ENCODE data around the gene RBM46. TPM values are rescaled to one million over a fixed set of nuclear protein-coding genes. Genes with fewer than 3 reads are reported as not detected.

Gene RBM46
- total and polyA plus RNA-seq, 10 of the 15 experiments (the other 5 are each of a cell fraction or from before 2014, with no cell fraction given) = not detected

DNA sequence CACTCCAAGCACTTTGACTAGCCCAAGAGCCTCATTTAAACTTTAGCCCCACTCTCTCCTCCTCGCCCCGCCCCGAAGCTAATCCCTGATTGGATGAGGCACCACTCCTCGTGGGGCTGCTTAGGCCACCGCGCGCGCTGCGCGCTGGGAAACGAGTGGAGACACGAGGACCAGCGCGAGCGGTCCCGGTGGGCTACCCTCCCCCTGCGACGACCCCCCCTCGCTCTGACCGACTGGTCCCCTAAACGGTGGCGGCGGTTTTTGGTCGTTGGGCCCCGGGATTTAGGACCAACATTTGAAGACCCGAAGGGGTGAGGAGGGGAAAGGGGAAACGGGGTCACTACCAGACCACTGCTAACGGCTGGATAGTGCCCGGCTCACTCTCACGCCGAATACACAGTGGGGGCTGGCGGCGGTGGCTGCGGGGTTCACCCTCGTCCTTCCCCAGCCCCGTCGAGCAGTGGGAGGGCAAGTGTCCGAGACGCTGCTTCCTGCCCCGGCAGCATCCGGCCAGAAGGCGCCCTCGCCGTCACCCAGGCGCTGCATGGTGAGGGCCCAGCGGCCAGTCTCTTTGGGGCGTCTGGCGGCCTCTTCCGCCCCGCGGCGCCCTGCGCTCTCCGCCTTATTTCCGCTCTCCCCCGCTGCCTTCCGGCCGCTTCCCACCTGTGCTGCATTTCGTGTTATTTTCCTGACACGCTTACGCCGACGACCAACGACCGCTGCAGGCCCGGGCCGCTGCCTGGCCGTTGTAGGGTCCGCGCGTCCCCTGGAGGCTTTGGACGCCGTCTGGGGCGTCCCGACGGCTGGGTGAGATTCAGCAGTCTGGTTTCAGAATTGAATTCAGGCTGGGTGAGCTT, at the start of gene RBM46 (continued):
- TF ChIP-seq, protein P1, sequence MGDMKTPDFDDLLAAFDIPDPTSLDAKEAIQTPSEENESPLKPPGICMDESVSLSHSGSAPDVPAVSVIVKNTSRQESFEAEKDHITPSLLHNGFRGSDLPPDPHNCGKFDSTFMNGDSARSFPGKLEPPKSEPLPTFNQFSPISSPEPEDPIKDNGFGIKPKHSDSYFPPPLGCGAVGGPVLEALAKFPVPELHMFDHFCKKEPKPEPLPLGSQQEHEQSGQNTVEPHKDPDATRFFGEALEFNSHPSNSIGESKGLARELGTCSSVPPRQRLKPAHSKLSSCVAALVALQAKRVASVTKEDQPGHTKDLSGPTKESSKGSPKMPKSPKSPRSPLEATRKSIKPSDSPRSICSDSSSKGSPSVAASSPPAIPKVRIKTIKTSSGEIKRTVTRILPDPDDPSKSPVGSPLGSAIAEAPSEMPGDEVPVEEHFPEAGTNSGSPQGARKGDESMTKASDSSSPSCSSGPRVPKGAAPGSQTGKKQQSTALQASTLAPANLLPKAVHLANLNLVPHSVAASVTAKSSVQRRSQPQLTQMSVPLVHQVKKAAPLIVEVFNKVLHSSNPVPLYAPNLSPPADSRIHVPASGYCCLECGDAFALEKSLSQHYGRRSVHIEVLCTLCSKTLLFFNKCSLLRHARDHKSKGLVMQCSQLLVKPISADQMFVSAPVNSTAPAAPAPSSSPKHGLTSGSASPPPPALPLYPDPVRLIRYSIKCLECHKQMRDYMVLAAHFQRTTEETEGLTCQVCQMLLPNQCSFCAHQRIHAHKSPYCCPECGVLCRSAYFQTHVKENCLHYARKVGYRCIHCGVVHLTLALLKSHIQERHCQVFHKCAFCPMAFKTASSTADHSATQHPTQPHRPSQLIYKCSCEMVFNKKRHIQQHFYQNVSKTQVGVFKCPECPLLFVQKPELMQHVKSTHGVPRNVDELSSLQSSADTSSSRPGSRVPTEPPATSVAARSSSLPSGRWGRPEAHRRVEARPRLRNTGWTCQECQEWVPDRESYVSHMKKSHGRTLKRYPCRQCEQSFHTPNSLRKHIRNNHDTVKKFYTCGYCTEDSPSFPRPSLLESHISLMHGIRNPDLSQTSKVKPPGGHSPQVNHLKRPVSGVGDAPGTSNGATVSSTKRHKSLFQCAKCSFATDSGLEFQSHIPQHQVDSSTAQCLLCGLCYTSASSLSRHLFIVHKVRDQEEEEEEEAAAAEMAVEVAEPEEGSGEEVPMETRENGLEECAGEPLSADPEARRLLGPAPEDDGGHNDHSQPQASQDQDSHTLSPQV (IDR thresholded peaks at IDR 0.05) = no peak
- TF ChIP-seq, protein P2, sequence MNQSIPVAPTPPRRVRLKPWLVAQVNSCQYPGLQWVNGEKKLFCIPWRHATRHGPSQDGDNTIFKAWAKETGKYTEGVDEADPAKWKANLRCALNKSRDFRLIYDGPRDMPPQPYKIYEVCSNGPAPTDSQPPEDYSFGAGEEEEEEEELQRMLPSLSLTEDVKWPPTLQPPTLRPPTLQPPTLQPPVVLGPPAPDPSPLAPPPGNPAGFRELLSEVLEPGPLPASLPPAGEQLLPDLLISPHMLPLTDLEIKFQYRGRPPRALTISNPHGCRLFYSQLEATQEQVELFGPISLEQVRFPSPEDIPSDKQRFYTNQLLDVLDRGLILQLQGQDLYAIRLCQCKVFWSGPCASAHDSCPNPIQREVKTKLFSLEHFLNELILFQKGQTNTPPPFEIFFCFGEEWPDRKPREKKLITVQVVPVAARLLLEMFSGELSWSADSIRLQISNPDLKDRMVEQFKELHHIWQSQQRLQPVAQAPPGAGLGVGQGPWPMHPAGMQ (IDR thresholded peaks at IDR 0.05; ENCODE audit: borderline replicate concordance) = no peak

DNA sequence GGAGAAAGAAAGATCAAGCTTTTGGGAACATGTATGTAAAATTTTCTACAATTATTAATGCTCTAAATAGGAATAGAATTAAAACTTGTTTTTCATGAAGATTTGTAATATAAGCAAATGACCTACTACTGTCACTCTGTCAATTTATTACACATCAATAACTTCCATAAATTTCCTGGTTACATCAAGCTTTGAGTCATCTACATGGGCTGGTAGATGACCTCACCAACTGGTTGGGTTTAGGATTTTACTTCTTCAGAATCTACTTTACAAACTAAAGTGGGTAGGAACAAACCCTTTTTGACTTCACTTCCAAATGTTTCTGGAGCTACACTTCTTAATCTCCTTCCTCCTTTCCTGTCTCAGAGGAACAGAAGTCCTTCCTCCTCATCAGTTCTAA, 49.3 kb upstream of the RBM46 start:
- intact Hi-C loops (cut with micrococcal nuclease; ENCODE audit: unreplicated experiment) (no loop called here), in situ Hi-C loops (cut with MboI) (no loop called here)
- Histone ChIP-seq H3K9me3 (replicated peaks; ENCODE audit: control insufficient read depth, insufficient read depth, low read length) (no peaks in the 10 kb centered on the region), H4K20me1 (ENCODE audit: control insufficient read depth, insufficient read depth) (no peaks in the 10 kb centered on the region), H3K27me3 (replicated peaks in 1 of 2; ENCODE audit: control insufficient read depth in 2 of 2, insufficient read depth in 2 of 2, low read length in 1 of 2) (no peaks in the 10 kb centered on the region), H2AFZ (ENCODE audit: control insufficient read depth, low read depth, low read length) (no peak overlapping the region), H3K36me3 (ENCODE audit: control insufficient read depth in 2 of 2, insufficient read depth in 2 of 2, low read length in 1 of 2) (no peaks in the 10 kb centered on the region), H3K79me2 (ENCODE audit: control insufficient read depth, insufficient read depth, low read length) (no peaks in the 10 kb centered on the region), H3K4me2 (ENCODE audit: control insufficient read depth, insufficient read depth) (no peak overlapping the region), H3K9ac (ENCODE audit: control insufficient read depth, insufficient read depth, low read length) (no peak overlapping the region), H3K27ac (ENCODE audit: control insufficient read depth, insufficient read depth) (no peak overlapping the region), H3K4me1 (ENCODE audit: control insufficient read depth, insufficient read depth, low read length) (no peaks in the 10 kb centered on the region), H3K4me3 (no peak overlapping the region)
- RAD21 ChIA-PET (ENCODE audit: unreplicated experiment) = no interaction called here
- CTCF ChIA-PET = interaction anchor here (0.6 kb wide), 1 partner anchor 74 kb away, joined by 4 read pairs; no protein-coding TSS in a partner anchor
- FAIRE-seq = no peak
- POLR2A ChIA-PET = no interaction called here
- no peak for DNase-seq (ENCODE audit: low read depth, low spot score)
- BruUV-seq (replicated peaks) = no TSS peak
- SMC1A ChIA-PET (ENCODE audit: uncharacterized antibody, unreplicated experiment) = no interaction called here
- ATAC-seq = no peak
- TF ChIP-seq SMC3 (IDR thresholded peaks at IDR 0.05; ENCODE audit: borderline replicate concordance, low read length) = no peak
- no peak for TF ChIP-seq POLR2A (IDR thresholded peaks at IDR 0.05; ENCODE audit: low read depth, low read length)
- TF ChIP-seq, protein P3, sequence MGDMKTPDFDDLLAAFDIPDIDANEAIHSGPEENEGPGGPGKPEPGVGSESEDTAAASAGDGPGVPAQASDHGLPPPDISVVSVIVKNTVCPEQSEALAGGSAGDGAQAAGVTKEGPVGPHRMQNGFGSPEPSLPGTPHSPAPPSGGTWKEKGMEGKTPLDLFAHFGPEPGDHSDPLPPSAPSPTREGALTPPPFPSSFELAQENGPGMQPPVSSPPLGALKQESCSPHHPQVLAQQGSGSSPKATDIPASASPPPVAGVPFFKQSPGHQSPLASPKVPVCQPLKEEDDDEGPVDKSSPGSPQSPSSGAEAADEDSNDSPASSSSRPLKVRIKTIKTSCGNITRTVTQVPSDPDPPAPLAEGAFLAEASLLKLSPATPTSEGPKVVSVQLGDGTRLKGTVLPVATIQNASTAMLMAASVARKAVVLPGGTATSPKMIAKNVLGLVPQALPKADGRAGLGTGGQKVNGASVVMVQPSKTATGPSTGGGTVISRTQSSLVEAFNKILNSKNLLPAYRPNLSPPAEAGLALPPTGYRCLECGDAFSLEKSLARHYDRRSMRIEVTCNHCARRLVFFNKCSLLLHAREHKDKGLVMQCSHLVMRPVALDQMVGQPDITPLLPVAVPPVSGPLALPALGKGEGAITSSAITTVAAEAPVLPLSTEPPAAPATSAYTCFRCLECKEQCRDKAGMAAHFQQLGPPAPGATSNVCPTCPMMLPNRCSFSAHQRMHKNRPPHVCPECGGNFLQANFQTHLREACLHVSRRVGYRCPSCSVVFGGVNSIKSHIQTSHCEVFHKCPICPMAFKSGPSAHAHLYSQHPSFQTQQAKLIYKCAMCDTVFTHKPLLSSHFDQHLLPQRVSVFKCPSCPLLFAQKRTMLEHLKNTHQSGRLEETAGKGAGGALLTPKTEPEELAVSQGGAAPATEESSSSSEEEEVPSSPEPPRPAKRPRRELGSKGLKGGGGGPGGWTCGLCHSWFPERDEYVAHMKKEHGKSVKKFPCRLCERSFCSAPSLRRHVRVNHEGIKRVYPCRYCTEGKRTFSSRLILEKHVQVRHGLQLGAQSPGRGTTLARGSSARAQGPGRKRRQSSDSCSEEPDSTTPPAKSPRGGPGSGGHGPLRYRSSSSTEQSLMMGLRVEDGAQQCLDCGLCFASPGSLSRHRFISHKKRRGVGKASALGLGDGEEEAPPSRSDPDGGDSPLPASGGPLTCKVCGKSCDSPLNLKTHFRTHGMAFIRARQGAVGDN (IDR thresholded peaks at IDR 0.05) = no peak
- TF ChIP-seq, protein P4, sequence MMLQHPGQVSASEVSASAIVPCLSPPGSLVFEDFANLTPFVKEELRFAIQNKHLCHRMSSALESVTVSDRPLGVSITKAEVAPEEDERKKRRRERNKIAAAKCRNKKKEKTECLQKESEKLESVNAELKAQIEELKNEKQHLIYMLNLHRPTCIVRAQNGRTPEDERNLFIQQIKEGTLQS (IDR thresholded peaks at IDR 0.05; ENCODE audit: borderline replicate concordance, extremely low read depth, low read depth, low read length) = no peak
- no peak for TF ChIP-seq NFYB (IDR thresholded peaks at IDR 0.05; ENCODE audit: insufficient read depth, low read depth, low read length)
- TF ChIP-seq ETV6 (conservative IDR thresholded peaks at IDR 0.05 in 1 of 2, IDR thresholded peaks at IDR 0.05 in 1 of 2; ENCODE audit: borderline replicate concordance in 1 of 2, low read depth in 1 of 2) = no peak
- no peak for TF ChIP-seq SPI1 (IDR thresholded peaks at IDR 0.05; ENCODE audit: borderline replicate concordance, insufficient read depth, low read depth, low read length)
- TF ChIP-seq YY1 (IDR thresholded peaks at IDR 0.05; ENCODE audit: low read depth, low read length) = no peak
- TF ChIP-seq FOXM1 (IDR thresholded peaks at IDR 0.05; ENCODE audit: low read depth, low read length) = no peak
